IMR-90 (cell line): ENCODE measurements around the gene RXYLT1. TPM values are rescaled to one million over a fixed set of nuclear protein-coding genes. Genes with fewer than 3 reads are reported as not detected.

ENCODE experiments used
- ATAC-seq: fragments of 200-7000 bp; cut with Tn5 transposase; 2 replicates; pipeline ENCODE4 v1.9.1; 2020; ENCODE audit warnings: low read depth, mild to moderate bottlenecking, moderate library complexity
- BruUV-seq: library from RNA; stranded (reverse); fragments of 400-500 nt; replicated peaks from 2 replicates; lab custom pipeline; 2021; lab: Mats Ljungman, UMichigan
- CTCF ChIA-PET: fragments of 300-600 bp; formaldehyde crosslinking; extraction: SDS; loops from one replicate; lab custom pipeline; 2021; ENCODE audit warnings: antibody characterized with exemption; lab: Yijun Ruan, JAX
- POLR2A ChIA-PET: fragments of 300-600 bp; sonication (Branson Sonifier 250); formaldehyde crosslinking; loops from one replicate; lab custom pipeline; 2022; ENCODE audit warnings: antibody characterized with exemption; ENCODE audit not compliant: unreplicated experiment; lab: Charles Lee
- DNase-seq: peaks from one replicate; pipeline ENCODE4 v3.0.0; 2013
- H2AFZ ChIP-seq: replicated peaks from 2 replicates; pipeline ENCODE3; 2013; ENCODE audit warnings: low read length, mild to moderate bottlenecking; ENCODE audit not compliant: poor library complexity
- H2AK5ac ChIP-seq: 2 replicates; pipeline ENCODE4 v1.6.1; 2013; ENCODE audit warnings: low read depth, low read length, inconsistent platforms
- H2AK9ac ChIP-seq: replicated peaks from 2 replicates; pipeline ENCODE3; 2013; ENCODE audit warnings: mild to moderate bottlenecking, low read depth, low read length, moderate library complexity; ENCODE audit not compliant: poor library complexity
- H2BK120ac ChIP-seq: 2 replicates; pipeline ENCODE4 v1.6.1; 2013; ENCODE audit warnings: low read depth, low read length, inconsistent platforms
- H2BK15ac ChIP-seq: 3 replicates; pipeline ENCODE4 v1.6.1; 2013; ENCODE audit warnings: low read depth, low read length, inconsistent platforms
- H2BK20ac ChIP-seq: 2 replicates; pipeline ENCODE4 v1.6.1; 2013; ENCODE audit warnings: low read depth, mild to moderate bottlenecking, inconsistent platforms, low read length, moderate library complexity
- H2BK5ac ChIP-seq: 2 replicates; pipeline ENCODE4 v1.6.1; 2013; ENCODE audit warnings: mild to moderate bottlenecking, low read depth, low read length, inconsistent platforms; ENCODE audit not compliant: poor library complexity, severe bottlenecking
- H3K14ac ChIP-seq: replicated peaks from 2 replicates; pipeline ENCODE4 v1.6.1; 2013; ENCODE audit warnings: low read depth, low read length, inconsistent platforms
- H3K18ac ChIP-seq: 2 replicates; pipeline ENCODE4 v1.6.1; 2013; ENCODE audit warnings: low read depth, low read length, control low read depth
- H3K23ac ChIP-seq: 2 replicates; pipeline ENCODE4 v1.6.1; 2013; ENCODE audit warnings: low read depth, low read length, inconsistent platforms
- H3K27ac ChIP-seq: 2 replicates; pipeline ENCODE4 v1.5.1; 2013; ENCODE audit warnings: mild to moderate bottlenecking, control low read depth, low read length; ENCODE audit not compliant: insufficient read depth
- H3K27me3 ChIP-seq: 2 replicates; pipeline ENCODE4 v1.6.1; 2013; ENCODE audit warnings: low read length; ENCODE audit not compliant: control insufficient read depth, insufficient read depth
- H3K36me3 ChIP-seq: 2 replicates; pipeline ENCODE4 v1.6.1; 2013; ENCODE audit warnings: low read length, mixed read lengths; ENCODE audit not compliant: control insufficient read depth, insufficient read depth
- H3K4ac ChIP-seq: 2 replicates; pipeline ENCODE4 v1.6.1; 2013; ENCODE audit warnings: low read depth, low read length, inconsistent platforms
- H3K4me1 ChIP-seq: 2 replicates; pipeline ENCODE4 v1.6.1; 2013; ENCODE audit warnings: low read length, mixed read lengths; ENCODE audit not compliant: control insufficient read depth, insufficient read depth
- H3K4me2 ChIP-seq: 2 replicates; pipeline ENCODE4 v1.6.1; 2013; ENCODE audit warnings: low read depth, mild to moderate bottlenecking, control low read depth, low read length, moderate library complexity
- H3K4me3 ChIP-seq: 2 replicates; pipeline ENCODE4 v1.5.1; 2013; ENCODE audit warnings: low read depth, mild to moderate bottlenecking, control low read depth, low read length, moderate library complexity; ENCODE audit not compliant: insufficient read depth
- H3K56ac ChIP-seq: 2 replicates; pipeline ENCODE4 v1.6.1; 2013; ENCODE audit warnings: low read length, inconsistent platforms; ENCODE audit not compliant: insufficient read depth; ENCODE audit errors: extremely low read depth
- H3K79me1 ChIP-seq, 2 experiments: 2 replicates each; pipeline ENCODE4 v1.6.1; 2013; ENCODE audit warnings: low read length in 2 of 2, inconsistent platforms in 1 of 2, low read depth in 1 of 2
- H3K9ac ChIP-seq: 2 replicates; pipeline ENCODE4 v1.6.1; 2013; ENCODE audit warnings: low read depth, low read length, control low read depth
- H3K9me1 ChIP-seq: 2 replicates; pipeline ENCODE4 v1.6.1; 2013; ENCODE audit warnings: low read length, inconsistent platforms; ENCODE audit not compliant: insufficient read depth
- H3K9me3 ChIP-seq: 2 replicates; pipeline ENCODE4 v1.6.1; 2013; ENCODE audit warnings: low read length; ENCODE audit not compliant: control insufficient read depth, insufficient read depth
- H4K20me1 ChIP-seq: 2 replicates; pipeline ENCODE4 v1.6.1; 2013; ENCODE audit warnings: low read length, inconsistent platforms; ENCODE audit not compliant: insufficient read depth
- H4K5ac ChIP-seq: 2 replicates; pipeline ENCODE4 v1.6.1; 2013; ENCODE audit warnings: mild to moderate bottlenecking, low read depth, low read length, control low read depth
- H4K8ac ChIP-seq, 2 experiments: 2 replicates each; pipeline ENCODE4 v1.6.1; 2013; ENCODE audit warnings: low read depth in 2 of 2, low read length in 2 of 2, control low read depth in 1 of 2, inconsistent platforms in 1 of 2
- H4K91ac ChIP-seq: 2 replicates; pipeline ENCODE4 v1.6.1; 2013; ENCODE audit warnings: low read depth, low read length, inconsistent platforms; ENCODE audit not compliant: insufficient read depth
- CHD1 ChIP-seq: IDR thresholded peaks from 2 replicates; pipeline ENCODE4 v1.6.1; 2012; ENCODE audit warnings: low read depth, low read length, improper control_type of control experiment
- FOS ChIP-seq: fragments of 150-350 bp; IDR thresholded peaks from 2 replicates; pipeline ENCODE4 v1.6.1; 2016; ENCODE audit warnings: low read depth, low read length
- MXI1 ChIP-seq: IDR thresholded peaks from 2 replicates; pipeline ENCODE4 v1.6.1; 2012; ENCODE audit warnings: low read depth, mild to moderate bottlenecking, low read length, moderate library complexity, borderline replicate concordance
- RCOR1 ChIP-seq: IDR thresholded peaks from 2 replicates; pipeline ENCODE4 v1.6.1; 2012; ENCODE audit warnings: mild to moderate bottlenecking, low read length, improper control_type of control experiment; ENCODE audit not compliant: insufficient replicate concordance
- USF2 ChIP-seq: fragments of 150-350 bp; IDR thresholded peaks from 2 replicates; pipeline ENCODE4 v1.6.1; 2017; ENCODE audit warnings: mild to moderate bottlenecking, antibody characterized with exemption, low read length, low read depth
- WGBS, 2 experiments: methylation state at CpG; one replicate each; pipeline versions ENCODE4 v1.1.5 to v1.1.7; 2013; ENCODE audit warnings: missing lambda C conversion rate in 2 of 2; ENCODE audit not compliant: insufficient read length in 1 of 2; ENCODE audit errors: extremely low coverage in 2 of 2; 5-methylcytosine and 5-hydroxymethylcytosine counted together
- dilution Hi-C: fragments of 300-500 bp; cut with HindIII; formaldehyde crosslinking; loops from one replicate; pipeline ENCODE4 v1.14.3; 2018; ENCODE audit warnings: low sequenced_read_pairs; ENCODE audit not compliant: unreplicated experiment
- in situ Hi-C: fragments of 300-500 bp; cut with MboI; formaldehyde crosslinking; loops from 3 replicates; pipeline ENCODE4 v1.14.3; 2019; ENCODE audit warnings: low sequenced_read_pairs, inconsistent platforms, mixed read lengths
- intact Hi-C: fragments of 100-400 bp; cut with micrococcal nuclease; formaldehyde crosslinking; loops from 2 replicates; pipeline ENCODE4 v1.10.0; 2022
- polyA plus RNA-seq, 3 experiments: library from polyadenylated mRNA; depleted of rRNA; stranded (reverse); fragments of >200 nt; gene quantifications; 2 replicates each; pipeline ENCODE4 v1.2.3, GENCODE V29; 2012; ENCODE audit warnings: low replicate concordance in 1 of 3
- total RNA-seq: library from RNA; depleted of rRNA; stranded (reverse); fragments of >200 nt; gene quantifications from 2 replicates; pipeline ENCODE4 v1.2.3, GENCODE V29; 2012

Gene RXYLT1
- total and polyA plus RNA-seq, 2 of the 4 experiments (the other 2 are of a cell fraction) = 9.0 to 9.5 TPM

- Histone ChIP-seq H3K4me2 (no peak overlapping the region), H3K27me3 (no peaks in the 10 kb centered on the region), H2BK15ac (no peak overlapping the region), H3K4me1 (no peaks in the 10 kb centered on the region), H3K9me3 (peaks cover 3% of the 10 kb centered on the region; the same call in 1 of the 2 replicates), H3K27ac (no peak overlapping the region), H4K91ac (no peak overlapping the region), H3K9me1 (0 out of 2 replicates have a peak, but pooled peaks cover 2% of the 10 kb centered on the region), H2BK20ac (no peak overlapping the region), H2AFZ (no peak overlapping the region), H4K5ac (no peak overlapping the region), H3K36me3 (no peaks in the 10 kb centered on the region), H3K18ac (no peak overlapping the region), H4K20me1 (no peaks in the 10 kb centered on the region), H2AK5ac (no peak overlapping the region), H3K79me1 (no peaks in the 10 kb centered on the region), H2BK5ac (no peak overlapping the region), H2AK9ac (no peak overlapping the region), H3K56ac (no peak overlapping the region), H3K4me3 (no peak overlapping the region), H2BK120ac (no peak overlapping the region), H3K23ac (no peak overlapping the region), H3K14ac (no peak overlapping the region), H3K4ac (no peak overlapping the region), H4K8ac (no peak overlapping the region), H3K9ac (no peak overlapping the region)
- ChIA-PET CTCF (interaction anchor here (0.7 kb wide), 1 partner anchor 869 kb away, joined by 3 read pairs; no protein-coding TSS in a partner anchor), POLR2A (no interaction called here)
- in situ Hi-C loops = no loop called here
- ATAC-seq (no peak), DNase-seq (no peak)
- 40% methylated on average over 1 of the region's 3 CpGs; no CpG with 5 or more reads in 1 of the 2 experiments for WGBS, 2 experiments
- no TSS peak for BruUV-seq
- dilution Hi-C loops = no loop called here
- intact Hi-C loops = no loop called here
- TF ChIP-seq FOS (no peak), MXI1 (no peak), USF2 (no peak), CHD1 (no peak), RCOR1 (no peak)
Measured at GRCh38 chr12:63815482-63815852, 35.8 kb downstream of the RXYLT1 start.
